HEK293 (cell line): ENCODE results near the gene LSS.

Experiments used
- CTCF ChIA-PET: fragments of 350-600 bp; formaldehyde crosslinking; extraction: SDS; loops from one replicate; lab custom pipeline; 2021; ENCODE audit warnings: antibody characterized with exemption; lab: Yijun Ruan, JAX
- POLR2A ChIA-PET: fragments of 300-600 bp; formaldehyde crosslinking; extraction: SDS; loops from one replicate; lab custom pipeline; 2020; ENCODE audit warnings: antibody characterized with exemption, inconsistent platforms; lab: Yijun Ruan, JAX
- H3K27ac ChIP-seq: fragments of 200-500 bp; sonication (Bioruptor generic); 2 replicates; pipeline ENCODE4 v1.5.1; 2014; ENCODE audit warnings: low read depth, low read length, control low read depth, inconsistent platforms; ENCODE audit errors: extremely low read depth
- H3K36me3 ChIP-seq, 2 experiments: fragments of 200-500 bp in 1 of 2; sonication (Bioruptor generic) in 1 of 2; 1 replicate in 1 of 2; 2 replicates in 1 of 2; pipeline ENCODE4 v1.5.1; 2014 to 2017; ENCODE audit warnings: inconsistent platforms in 2 of 2, low read length in 2 of 2; ENCODE audit not compliant: control insufficient read depth in 2 of 2, insufficient read depth in 1 of 2
- H3K4me1 ChIP-seq: fragments of 200-500 bp; sonication (Bioruptor generic); 2 replicates; pipeline ENCODE4 v1.5.1; 2014; ENCODE audit warnings: mild to moderate bottlenecking, low read length, inconsistent platforms; ENCODE audit not compliant: control insufficient read depth, insufficient read depth
- H3K4me3 ChIP-seq: 2 replicates; pipeline ENCODE4 v1.5.1; 2011; ENCODE audit warnings: low read depth, mild to moderate bottlenecking, control low read depth, low read length, moderate library complexity
- H3K9me3 ChIP-seq: fragments of 200-500 bp; sonication (Bioruptor generic); 2 replicates; pipeline ENCODE4 v1.5.1; 2014; ENCODE audit warnings: low read depth, low read length, inconsistent platforms; ENCODE audit not compliant: control insufficient read depth, insufficient read depth
- PBX3 ChIP-seq: sonication (generic); formaldehyde crosslinking; IDR thresholded peaks from 2 replicates; pipeline ENCODE4 v1.8.1; 2022; ENCODE audit warnings: mild to moderate bottlenecking, moderate library complexity, missing genetic modification reagents
- TSHZ1 ChIP-seq: fragments of 450-650 bp; formaldehyde crosslinking; IDR thresholded peaks from 2 replicates; pipeline ENCODE4 v1.5.1; 2016; ENCODE audit warnings: missing biosample characterization, missing genetic modification characterization, borderline replicate concordance
- ZBTB1 ChIP-seq: fragments of 450-650 bp; formaldehyde crosslinking; IDR thresholded peaks from 2 replicates; pipeline ENCODE4 v1.5.1; 2016; ENCODE audit warnings: missing biosample characterization, missing genetic modification characterization
- ZNF121 ChIP-seq: fragments of 450-650 bp; formaldehyde crosslinking; IDR thresholded peaks from 2 replicates; pipeline ENCODE4 v1.5.1; 2016; ENCODE audit warnings: missing biosample characterization, missing genetic modification characterization
- ZNF175 ChIP-seq: fragments of 450-650 bp; formaldehyde crosslinking; IDR thresholded peaks from 2 replicates; pipeline ENCODE4 v1.5.1; 2016; ENCODE audit warnings: missing biosample characterization, missing genetic modification characterization
- ZNF23 ChIP-seq: fragments of 450-650 bp; formaldehyde crosslinking; IDR thresholded peaks from 2 replicates; pipeline ENCODE4 v1.5.1; 2016; ENCODE audit warnings: missing biosample characterization, missing genetic modification characterization, borderline replicate concordance
- ZNF341 ChIP-seq: fragments of 450-650 bp; formaldehyde crosslinking; IDR thresholded peaks from 2 replicates; pipeline ENCODE4; 2016; ENCODE audit warnings: low read depth, missing biosample characterization, missing genetic modification characterization
- ZNF843 ChIP-seq: fragments of 450-650 bp; formaldehyde crosslinking; IDR thresholded peaks from 2 replicates; pipeline ENCODE4 v1.5.1; 2016; ENCODE audit warnings: missing biosample characterization, missing genetic modification characterization
- TF ChIP-seq, protein P1 (sequence below): fragments of 450-650 bp; formaldehyde crosslinking; IDR thresholded peaks from 2 replicates; pipeline ENCODE4 v1.5.1; 2016; ENCODE audit warnings: missing biosample characterization, missing genetic modification characterization, low read depth
- TF ChIP-seq, protein P2 (sequence below): fragments of 450-650 bp; formaldehyde crosslinking; optimal IDR thresholded peaks from 2 replicates; pipeline ENCODE3; 2016; ENCODE audit warnings: missing biosample characterization, mild to moderate bottlenecking, missing genetic modification characterization
- TF ChIP-seq, protein P3 (sequence below): fragments of 450-650 bp; formaldehyde crosslinking; IDR thresholded peaks from 2 replicates; pipeline ENCODE4 v1.5.1; 2017; ENCODE audit warnings: missing biosample characterization, mild to moderate bottlenecking, missing genetic modification characterization, moderate library complexity

LSS gene

GRCh38 chr21:46165098-46165497 is 63.5 kb downstream of the LSS start (continued):
- TF ChIP-seq, protein P1, sequence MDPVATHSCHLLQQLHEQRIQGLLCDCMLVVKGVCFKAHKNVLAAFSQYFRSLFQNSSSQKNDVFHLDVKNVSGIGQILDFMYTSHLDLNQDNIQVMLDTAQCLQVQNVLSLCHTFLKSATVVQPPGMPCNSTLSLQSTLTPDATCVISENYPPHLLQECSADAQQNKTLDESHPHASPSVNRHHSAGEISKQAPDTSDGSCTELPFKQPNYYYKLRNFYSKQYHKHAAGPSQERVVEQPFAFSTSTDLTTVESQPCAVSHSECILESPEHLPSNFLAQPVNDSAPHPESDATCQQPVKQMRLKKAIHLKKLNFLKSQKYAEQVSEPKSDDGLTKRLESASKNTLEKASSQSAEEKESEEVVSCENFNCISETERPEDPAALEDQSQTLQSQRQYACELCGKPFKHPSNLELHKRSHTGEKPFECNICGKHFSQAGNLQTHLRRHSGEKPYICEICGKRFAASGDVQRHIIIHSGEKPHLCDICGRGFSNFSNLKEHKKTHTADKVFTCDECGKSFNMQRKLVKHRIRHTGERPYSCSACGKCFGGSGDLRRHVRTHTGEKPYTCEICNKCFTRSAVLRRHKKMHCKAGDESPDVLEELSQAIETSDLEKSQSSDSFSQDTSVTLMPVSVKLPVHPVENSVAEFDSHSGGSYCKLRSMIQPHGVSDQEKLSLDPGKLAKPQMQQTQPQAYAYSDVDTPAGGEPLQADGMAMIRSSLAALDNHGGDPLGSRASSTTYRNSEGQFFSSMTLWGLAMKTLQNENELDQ (tag by site-specific recombination), result no peak
- no peak for TF ChIP-seq TSHZ1 (tag by site-specific recombination)
- TF ChIP-seq ZNF843 (tag by site-specific recombination), result no peak

DNA sequence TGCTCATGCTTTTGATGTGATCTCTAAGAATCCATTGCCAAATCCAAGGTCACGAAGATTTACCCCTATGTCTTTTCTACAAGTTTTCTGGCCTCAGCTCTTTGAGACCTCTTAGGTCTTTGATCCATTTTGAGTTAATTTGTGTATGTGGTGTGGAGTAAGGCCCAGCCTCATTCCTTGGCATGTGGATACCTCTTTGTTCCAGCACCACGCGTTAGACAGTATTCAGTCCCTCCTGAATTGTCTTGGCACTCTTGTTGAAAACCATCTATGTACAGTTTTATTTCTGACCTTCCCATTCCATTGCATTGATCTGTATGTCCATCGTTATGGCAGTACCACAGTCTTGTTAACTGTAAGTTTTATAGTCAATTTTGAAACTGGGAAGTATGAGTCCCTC is 65.2 kb downstream of the LSS start:
- TF ChIP-seq, protein P2, sequence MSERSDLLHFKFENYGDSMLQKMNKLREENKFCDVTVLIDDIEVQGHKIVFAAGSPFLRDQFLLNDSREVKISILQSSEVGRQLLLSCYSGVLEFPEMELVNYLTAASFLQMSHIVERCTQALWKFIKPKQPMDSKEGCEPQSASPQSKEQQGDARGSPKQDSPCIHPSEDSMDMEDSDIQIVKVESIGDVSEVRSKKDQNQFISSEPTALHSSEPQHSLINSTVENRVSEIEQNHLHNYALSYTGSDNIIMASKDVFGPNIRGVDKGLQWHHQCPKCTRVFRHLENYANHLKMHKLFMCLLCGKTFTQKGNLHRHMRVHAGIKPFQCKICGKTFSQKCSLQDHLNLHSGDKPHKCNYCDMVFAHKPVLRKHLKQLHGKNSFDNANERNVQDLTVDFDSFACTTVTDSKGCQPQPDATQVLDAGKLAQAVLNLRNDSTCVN (tag by site-specific recombination), result no peak
- TF ChIP-seq, protein P3, sequence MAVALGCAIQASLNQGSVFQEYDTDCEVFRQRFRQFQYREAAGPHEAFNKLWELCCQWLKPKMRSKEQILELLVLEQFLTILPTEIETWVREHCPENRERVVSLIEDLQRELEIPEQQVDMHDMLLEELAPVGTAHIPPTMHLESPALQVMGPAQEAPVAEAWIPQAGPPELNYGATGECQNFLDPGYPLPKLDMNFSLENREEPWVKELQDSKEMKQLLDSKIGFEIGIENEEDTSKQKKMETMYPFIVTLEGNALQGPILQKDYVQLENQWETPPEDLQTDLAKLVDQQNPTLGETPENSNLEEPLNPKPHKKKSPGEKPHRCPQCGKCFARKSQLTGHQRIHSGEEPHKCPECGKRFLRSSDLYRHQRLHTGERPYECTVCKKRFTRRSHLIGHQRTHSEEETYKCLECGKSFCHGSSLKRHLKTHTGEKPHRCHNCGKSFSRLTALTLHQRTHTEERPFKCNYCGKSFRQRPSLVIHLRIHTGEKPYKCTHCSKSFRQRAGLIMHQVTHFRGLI (tag by site-specific recombination), result no peak
- no peak for TF ChIP-seq ZNF341 (tag by site-specific recombination)
- TF ChIP-seq ZNF121, result no peak
- no peak for TF ChIP-seq PBX3 (CRISPR knock-in tag)
- TF ChIP-seq ZNF23 (tag by site-specific recombination), result no peak
- no peak for TF ChIP-seq ZBTB1 (tag by site-specific recombination)
- TF ChIP-seq ZNF175, result no peak
- no peaks in the 10 kb centered on the region for H3K4me1 ChIP-seq
- POLR2A ChIA-PET, result no interaction called here
- no peaks in the 10 kb centered on the region for H3K9me3 ChIP-seq
- CTCF ChIA-PET, result interaction anchor here (2.8 kb wide), 1 partner anchor 10 kb away, joined by 9 read pairs; no protein-coding TSS in a partner anchor
- H3K4me3 ChIP-seq, result no peak overlapping the region
- H3K27ac ChIP-seq, result no peak overlapping the region
- no peaks in the 10 kb centered on the region for H3K36me3 ChIP-seq
